GM13976 (cell line): ENCODE data around the gene MAP3K4.

Source experiments
- DNase-seq: peaks from one replicate; pipeline ENCODE4 v3.0.0; 2012; ENCODE audit warnings: low spot score
- CTCF ChIP-seq: IDR thresholded peaks from 2 replicates; pipeline ENCODE4 v1.5.1; 2012; ENCODE audit warnings: borderline replicate concordance, mild to moderate bottlenecking; ENCODE audit not compliant: insufficient read depth; ENCODE audit errors: extremely low read depth, missing control alignments, control extremely low read depth
- in situ Hi-C: fragments of 300-500 bp; cut with MboI; formaldehyde crosslinking; loops from one replicate; pipeline ENCODE4 v1.12.0; 2022; ENCODE audit warnings: low sequenced_read_pairs, mixed read lengths, inconsistent platforms; ENCODE audit not compliant: unreplicated experiment

The MAP3K4 gene

GRCh38 chr6:161132384-161132783 lies 140.8 kb downstream of the MAP3K4 start:
- in situ Hi-C loops, result no loop called here
- TF ChIP-seq CTCF, result no peak
- no peak for DNase-seq

- in situ Hi-C loops, result no loop called here
- no peak for DNase-seq
- no peak for TF ChIP-seq CTCF
These were observed 142.4 kb downstream of the MAP3K4 start for GRCh38 chr6:161133963-161134362.

GRCh38 chr6:161134550-161135298 lies 143.2 kb downstream of the MAP3K4 start:
- in situ Hi-C loops, result no loop called here
- TF ChIP-seq CTCF, result no peak
- DNase-seq, result no peak

GRCh38 chr6:161135695-161136591 lies 144.4 kb downstream of the MAP3K4 start:
- no peak for TF ChIP-seq CTCF
- no peak for DNase-seq
- in situ Hi-C loops, result no loop called here

GRCh38 chr6:161136655-161137054 lies 145.1 kb downstream of the MAP3K4 start:
- in situ Hi-C loops, result no loop called here

GRCh38 chr6:161137320-161137719 lies 145.8 kb downstream of the MAP3K4 start:
- no peak for TF ChIP-seq CTCF
- DNase-seq, result no peak
- in situ Hi-C loops, result no loop called here

More at GRCh38 chr6:161136655-161137054, 145.1 kb downstream of the MAP3K4 start:
- TF ChIP-seq CTCF, result no peak
- DNase-seq, result no peak
